WERI-Rb-1 (cell line): ENCODE data around the gene HNRNPH3.

Experiments
- DNase-seq: peaks from one replicate; pipeline ENCODE4 v3.0.0-alpha.2; 2020
- H3K27ac ChIP-seq: fragments of 250-450 bp; sonication (Bioruptor Pico); 2 replicates; pipeline ENCODE4 v1.5.1; 2020; ENCODE audit warnings: mild to moderate bottlenecking, moderate library complexity
- H3K27me3 ChIP-seq: fragments of 250-450 bp; sonication (Bioruptor Pico); 2 replicates; pipeline ENCODE4 v1.5.1; 2021; ENCODE audit warnings: mild to moderate bottlenecking, low read depth, moderate library complexity; ENCODE audit not compliant: insufficient read depth, severe bottlenecking
- H3K36me3 ChIP-seq: fragments of 250-450 bp; sonication (Bioruptor Pico); 2 replicates; pipeline ENCODE4 v1.5.1; 2020; ENCODE audit warnings: mild to moderate bottlenecking, moderate library complexity
- H3K4me3 ChIP-seq: 2 replicates; pipeline ENCODE4 v1.5.1; 2011; ENCODE audit warnings: low read depth, mild to moderate bottlenecking, control low read depth, low read length
- H3K9me3 ChIP-seq: fragments of 250-450 bp; sonication (Bioruptor Pico); 2 replicates; pipeline ENCODE4 v1.5.1; 2021; ENCODE audit warnings: mild to moderate bottlenecking, moderate library complexity; ENCODE audit not compliant: severe bottlenecking
- TF ChIP-seq, protein P1 (sequence below): IDR thresholded peaks from 2 replicates; pipeline ENCODE4 v1.5.1; 2011; ENCODE audit warnings: low read depth, mild to moderate bottlenecking, control low read depth, inconsistent platforms, low read length

HNRNPH3 gene

DNA sequence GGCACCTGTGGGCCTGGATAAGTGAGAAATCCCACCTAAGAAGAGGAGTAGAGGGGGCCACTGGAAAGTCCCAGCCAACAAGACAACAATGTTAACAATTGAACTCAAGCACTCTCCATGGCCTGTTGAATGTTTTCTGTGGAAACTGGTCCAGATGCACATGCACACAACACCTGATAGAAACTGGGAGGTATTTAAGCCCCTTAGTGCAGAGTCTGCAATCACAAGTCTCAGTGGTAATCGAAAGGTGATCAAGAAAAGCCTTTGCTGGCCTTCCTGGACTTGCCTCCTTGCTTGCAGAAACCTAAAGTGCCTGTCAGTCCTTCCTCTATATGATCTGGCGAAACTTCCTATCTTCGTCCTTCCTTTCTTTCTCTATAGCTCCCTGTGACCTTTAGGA lies 30.6 kb upstream of the HNRNPH3 start:
- no peaks in the 10 kb centered on the region for H3K36me3 ChIP-seq
- TF ChIP-seq, protein P1, sequence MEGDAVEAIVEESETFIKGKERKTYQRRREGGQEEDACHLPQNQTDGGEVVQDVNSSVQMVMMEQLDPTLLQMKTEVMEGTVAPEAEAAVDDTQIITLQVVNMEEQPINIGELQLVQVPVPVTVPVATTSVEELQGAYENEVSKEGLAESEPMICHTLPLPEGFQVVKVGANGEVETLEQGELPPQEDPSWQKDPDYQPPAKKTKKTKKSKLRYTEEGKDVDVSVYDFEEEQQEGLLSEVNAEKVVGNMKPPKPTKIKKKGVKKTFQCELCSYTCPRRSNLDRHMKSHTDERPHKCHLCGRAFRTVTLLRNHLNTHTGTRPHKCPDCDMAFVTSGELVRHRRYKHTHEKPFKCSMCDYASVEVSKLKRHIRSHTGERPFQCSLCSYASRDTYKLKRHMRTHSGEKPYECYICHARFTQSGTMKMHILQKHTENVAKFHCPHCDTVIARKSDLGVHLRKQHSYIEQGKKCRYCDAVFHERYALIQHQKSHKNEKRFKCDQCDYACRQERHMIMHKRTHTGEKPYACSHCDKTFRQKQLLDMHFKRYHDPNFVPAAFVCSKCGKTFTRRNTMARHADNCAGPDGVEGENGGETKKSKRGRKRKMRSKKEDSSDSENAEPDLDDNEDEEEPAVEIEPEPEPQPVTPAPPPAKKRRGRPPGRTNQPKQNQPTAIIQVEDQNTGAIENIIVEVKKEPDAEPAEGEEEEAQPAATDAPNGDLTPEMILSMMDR, result no peak
- H3K27me3 ChIP-seq, result no peaks in the 10 kb centered on the region
- H3K27ac ChIP-seq, result no peak overlapping the region
- H3K9me3 ChIP-seq, result no peaks in the 10 kb centered on the region
- no peak overlapping the region for H3K4me3 ChIP-seq
- no peak for DNase-seq

DNA sequence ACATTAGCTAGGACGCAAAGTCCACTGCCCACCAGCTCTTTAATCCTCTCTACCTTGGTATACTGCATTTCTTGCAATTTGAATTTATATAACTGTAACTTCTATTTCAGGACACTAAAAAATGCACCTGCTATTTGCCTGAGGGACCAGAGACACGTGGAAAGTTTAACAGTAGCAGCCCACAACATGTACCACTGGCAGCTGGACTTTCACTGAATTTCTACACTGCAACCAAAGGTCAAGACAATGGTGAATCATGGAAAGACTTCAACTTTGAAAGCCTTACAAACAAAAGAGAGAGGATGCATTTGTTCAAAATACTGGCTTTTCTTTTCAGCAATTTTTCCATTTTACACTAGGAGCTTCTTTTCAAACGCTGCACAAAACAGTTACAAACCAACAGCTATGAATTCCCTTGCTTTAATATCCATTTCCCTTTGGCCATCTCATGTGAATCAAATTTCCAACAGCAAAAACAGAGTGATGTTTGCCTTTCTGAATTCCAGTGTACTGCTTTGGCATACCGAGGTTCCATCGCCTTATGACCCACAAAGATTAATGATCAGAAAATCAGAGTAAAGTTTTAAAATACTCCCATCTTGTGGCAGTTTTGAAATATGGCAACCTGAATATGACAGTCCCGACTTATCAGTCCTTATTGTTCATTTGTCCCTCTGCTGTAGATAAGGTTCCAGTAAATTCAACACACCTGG lies 29.9 kb upstream of the HNRNPH3 start:
- Histone ChIP-seq H3K4me3 (no peak overlapping the region), H3K9me3 (no peaks in the 10 kb centered on the region), H3K27me3 (no peaks in the 10 kb centered on the region), H3K36me3 (no peaks in the 10 kb centered on the region), H3K27ac (no peak overlapping the region)
- TF ChIP-seq, protein P1, result no peak
- DNase-seq, result no peak

DNA sequence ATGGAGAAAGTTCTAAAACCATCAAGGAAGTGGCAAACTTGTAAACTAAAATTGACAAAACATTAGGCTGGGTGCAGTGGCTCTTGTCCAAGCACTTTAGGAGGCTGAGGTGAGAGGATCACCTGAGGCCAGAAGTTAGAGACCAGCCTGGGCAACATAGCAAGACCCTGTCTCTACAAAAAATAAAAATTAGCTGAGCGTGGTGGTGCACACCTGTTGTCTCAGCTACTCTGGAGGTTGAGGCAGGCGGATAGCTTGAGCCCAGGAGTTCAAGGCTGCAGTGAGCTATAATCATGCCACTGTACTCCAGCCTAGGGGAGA lies 29.4 kb upstream of the HNRNPH3 start:
- Histone ChIP-seq H3K36me3 (no peaks in the 10 kb centered on the region), H3K9me3 (no peaks in the 10 kb centered on the region), H3K27ac (no peak overlapping the region), H3K4me3 (no peak overlapping the region), H3K27me3 (no peaks in the 10 kb centered on the region)
- TF ChIP-seq, protein P1, result no peak
- no peak for DNase-seq

GRCh38 chr10:68302871-68303270 lies 29.0 kb upstream of the HNRNPH3 start:
- no peak for DNase-seq
- Histone ChIP-seq H3K27me3 (no peaks in the 10 kb centered on the region), H3K4me3 (no peak overlapping the region), H3K9me3 (no peaks in the 10 kb centered on the region), H3K36me3 (no peaks in the 10 kb centered on the region), H3K27ac (no peak overlapping the region)
- TF ChIP-seq, protein P1, result no peak

GRCh38 chr10:68303849-68304412 lies 27.9 kb upstream of the HNRNPH3 start:
- DNase-seq, result no peak

More at GRCh38 chr10:68303849-68304412, 27.9 kb upstream of the HNRNPH3 start:
- no peaks in the 10 kb centered on the region for H3K36me3 ChIP-seq
- TF ChIP-seq, protein P1, result no peak
- H3K27ac ChIP-seq, result no peak overlapping the region
- no peak overlapping the region for H3K4me3 ChIP-seq
- no peaks in the 10 kb centered on the region for H3K27me3 ChIP-seq
- H3K9me3 ChIP-seq, result no peaks in the 10 kb centered on the region
